ENCODE results near the gene KRT14.
A peak's percentile ranks its signal among the peaks of the same experiment; 100 is the strongest.
"Not testable (repeated sequence)": the region's sequence is repeated elsewhere in the genome, so short reads cannot be mapped to it uniquely, and the experiment has no call there.

KRT14 gene

GRCh38 chr17:41547921-41548843 lies 38.5 kb downstream of the KRT14 start:
- peak; percentile 29 to 55 for DNase-seq (ENCODE audit: low read depth in 2 of 2)

GRCh38 chr17:41547378-41547841 lies 39.3 kb downstream of the KRT14 start:
- DNase-seq (ENCODE audit: low read depth in 2 of 2): no peak

- no peak for DNase-seq (ENCODE audit: low read depth in 2 of 2)
These were observed 39.9 kb downstream of the KRT14 start for GRCh38 chr17:41546819-41547218.

- no peak for DNase-seq (ENCODE audit: low read depth in 2 of 2)
These were observed 40.8 kb downstream of the KRT14 start for GRCh38 chr17:41545829-41546410.

GRCh38 chr17:41544935-41545334 lies 41.8 kb downstream of the KRT14 start:
- no peak for DNase-seq (ENCODE audit: low read depth in 2 of 2)

GRCh38 chr17:41544491-41544892 lies 42.2 kb downstream of the KRT14 start:
- no peak for DNase-seq (ENCODE audit: low read depth in 2 of 2)

- DNase-seq (ENCODE audit: low read depth in 2 of 2): not testable (repeated sequence)
These were observed 43.9 kb downstream of the KRT14 start for GRCh38 chr17:41542786-41543185.

GRCh38 chr17:41542357-41542756 lies 44.3 kb downstream of the KRT14 start:
- DNase-seq (ENCODE audit: low read depth in 2 of 2): no peak

GRCh38 chr17:41540921-41541625 lies 45.6 kb downstream of the KRT14 start:
- DNase-seq (ENCODE audit: low read depth in 2 of 2): no peak

GRCh38 chr17:41539979-41540701 lies 46.6 kb downstream of the KRT14 start:
- no peak for DNase-seq (ENCODE audit: low read depth in 2 of 2)

GRCh38 chr17:41539071-41539492 lies 47.6 kb downstream of the KRT14 start:
- no peak for DNase-seq (ENCODE audit: low read depth in 2 of 2)

GRCh38 chr17:41538565-41538991 lies 48.1 kb downstream of the KRT14 start:
- no peak for DNase-seq (ENCODE audit: low read depth in 2 of 2)

GRCh38 chr17:41537990-41538389 lies 48.7 kb downstream of the KRT14 start:
- no peak for DNase-seq (ENCODE audit: low read depth in 2 of 2)

- DNase-seq (ENCODE audit: low read depth in 2 of 2): no peak
These were observed 49.1 kb downstream of the KRT14 start for GRCh38 chr17:41537614-41537954.

GRCh38 chr17:41536741-41537613 lies 49.7 kb downstream of the KRT14 start:
- DNase-seq (ENCODE audit: low read depth in 2 of 2): no peak

- no peak for DNase-seq (ENCODE audit: low read depth in 2 of 2)
These were observed 50.8 kb downstream of the KRT14 start for GRCh38 chr17:41535764-41536481.

- DNase-seq (ENCODE audit: low read depth in 2 of 2): no peak
These were observed 51.7 kb downstream of the KRT14 start for GRCh38 chr17:41534899-41535546.

- no peak for DNase-seq (ENCODE audit: low read depth in 2 of 2)
These were observed 53.1 kb downstream of the KRT14 start for GRCh38 chr17:41533613-41534012.

GRCh38 chr17:41532947-41533570 lies 53.6 kb downstream of the KRT14 start:
- no peak for DNase-seq (ENCODE audit: low read depth in 2 of 2)
